Natural killer cell (primary cell): ENCODE measurements around the gene PLAAT1. TPM values are rescaled to one million over a fixed set of nuclear protein-coding genes. Genes with fewer than 3 reads are reported as not detected.

Source experiments
- ATAC-seq, 3 donors: fragments of 150-1000 bp in 2 of 3; fragments of 200-7000 bp in 1 of 3; cut with Tn5 transposase; 1 replicate in 1 of 3; 2 replicates in 2 of 3; pipeline ENCODE4 v1.10.0; 2021; ENCODE audit warnings: mild to moderate bottlenecking in 2 of 3, moderate library complexity in 2 of 3
- DNase-seq, 2 donors: peaks; one replicate each; pipeline versions ENCODE4 v3.0.0 to v3.0.0-alpha.2; 2013 to 2021; ENCODE audit warnings: mixed read lengths in 1 of 2
- H3K27ac ChIP-seq: one replicate; pipeline ENCODE4 v1.5.1; 2013; ENCODE audit warnings: mild to moderate bottlenecking, low read length
- H3K27me3 ChIP-seq: one replicate; pipeline ENCODE4 v1.6.1; 2013; ENCODE audit warnings: low read length; ENCODE audit not compliant: control insufficient read depth, insufficient read depth
- H3K36me3 ChIP-seq: one replicate; pipeline ENCODE4 v1.6.1; 2013; ENCODE audit warnings: low read length; ENCODE audit not compliant: control insufficient read depth, insufficient read depth
- H3K4me1 ChIP-seq: one replicate; pipeline ENCODE4 v1.6.1; 2013; ENCODE audit warnings: low read length; ENCODE audit not compliant: control insufficient read depth, insufficient read depth
- H3K4me3 ChIP-seq: one replicate; pipeline ENCODE4 v1.5.1; 2013; ENCODE audit warnings: low read length
- H3K9me3 ChIP-seq: one replicate; pipeline ENCODE4 v1.6.1; 2013; ENCODE audit warnings: low read length; ENCODE audit not compliant: control insufficient read depth, insufficient read depth
- H3K27ac Mint-ChIP-seq, 2 donors: one replicate each; pipeline ENCODE4 v1.8.0; 2022; ENCODE audit warnings: mild to moderate bottlenecking in 2 of 2, mixed read lengths in 2 of 2, moderate library complexity in 1 of 2
- H3K27me3 Mint-ChIP-seq, 2 donors: one replicate each; pipeline ENCODE4 v1.8.0; 2022; ENCODE audit warnings: low read depth in 2 of 2, mixed read lengths in 2 of 2
- H3K36me3 Mint-ChIP-seq: one replicate; pipeline ENCODE4 v1.8.0; 2022; ENCODE audit warnings: mixed read lengths
- H3K4me1 Mint-ChIP-seq, 2 donors: one replicate each; pipeline ENCODE4 v1.8.0; 2022; ENCODE audit warnings: mixed read lengths in 2 of 2
- H3K4me3 Mint-ChIP-seq: one replicate; pipeline ENCODE4 v1.8.0; 2022; ENCODE audit warnings: mild to moderate bottlenecking, moderate library complexity, mixed read lengths
- H3K9me3 Mint-ChIP-seq, 2 donors: one replicate each; pipeline ENCODE4 v1.8.0; 2022; ENCODE audit warnings: mixed read lengths in 2 of 2
- CTCF ChIP-seq: fragments of 200-600 bp; IDR thresholded peaks from one replicate; pipeline ENCODE4 v1.8.0; 2022; ENCODE audit warnings: antibody characterized with exemption
- WGBS: methylation state at CpG from one replicate; pipeline ENCODE4 v1.1.7; 2013; ENCODE audit warnings: missing lambda C conversion rate; ENCODE audit not compliant: insufficient coverage; 5-methylcytosine and 5-hydroxymethylcytosine counted together
- intact Hi-C: fragments of 100-400 bp; cut with micrococcal nuclease; formaldehyde crosslinking; loops from one replicate; pipeline ENCODE4 v1.14.2; 2022
- total RNA-seq, 4 donors: library from RNA; stranded (reverse); fragments of 120-200 nt in 1 of 4; gene quantifications; one replicate each; pipeline versions ENCODE4 v1.2.3 to v1.2.4, GENCODE V29; 2013 to 2022

PLAAT1 gene
- total RNA-seq, 3 donors from 2014 or later (not counting 1 experiment from before 2014, with no cell fraction given), result not detected

DNA sequence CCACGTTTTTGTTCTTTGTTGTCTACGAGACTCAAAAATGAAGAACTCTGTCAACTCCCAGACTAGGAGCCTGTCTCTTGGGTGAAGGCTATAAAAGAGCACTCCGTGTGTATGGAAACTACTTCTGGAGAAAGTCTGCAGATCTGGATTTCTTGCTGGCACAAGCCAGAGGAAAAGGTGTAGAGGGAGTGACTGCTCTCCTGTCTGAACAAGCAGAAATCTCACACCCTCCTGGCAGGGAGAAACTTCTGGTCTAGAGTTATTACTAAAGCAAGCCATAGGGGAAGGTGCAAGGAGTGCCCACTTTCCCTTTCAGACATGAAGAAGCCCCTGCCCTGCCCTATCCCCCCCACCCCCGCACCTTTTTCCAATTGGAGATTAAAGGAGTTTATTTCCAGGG lies 9.5 kb downstream of the PLAAT1 start:
- Mint-ChIP-seq H3K27me3 (no peaks in the 10 kb centered on the region), H3K36me3 (peaks cover 16% of the 10 kb centered on the region), H3K27ac (no peak overlapping the region), H3K9me3 (peaks cover 17 to 30% of the 10 kb centered on the region in 2 donors), H3K4me3 (no peak overlapping the region), H3K4me1 (no peaks in the 10 kb centered on the region)
- no peak for TF ChIP-seq CTCF
- Histone ChIP-seq H3K36me3 (no peaks in the 10 kb centered on the region), H3K4me1 (no peaks in the 10 kb centered on the region), H3K9me3 (peaks cover 5% of the 10 kb centered on the region), H3K27me3 (no peaks in the 10 kb centered on the region), H3K27ac (no peak overlapping the region), H3K4me3 (no peak overlapping the region)
- DNase-seq, result no peak
- intact Hi-C loops, result no loop called here
- 85% methylated on average over 3 of the region's 4 CpGs for WGBS
- ATAC-seq, result no peak

- TF ChIP-seq CTCF, result no peak
- Histone ChIP-seq H3K4me1 (no peaks in the 10 kb centered on the region), H3K36me3 (no peaks in the 10 kb centered on the region), H3K4me3 (no peak overlapping the region), H3K27ac (no peak overlapping the region), H3K27me3 (no peaks in the 10 kb centered on the region), H3K9me3 (peaks cover 5% of the 10 kb centered on the region)
- ATAC-seq, result no peak
- Mint-ChIP-seq H3K9me3 (peaks cover 9 to 14% of the 10 kb centered on the region in 2 donors), H3K27ac (no peak overlapping the region), H3K4me1 (no peaks in the 10 kb centered on the region), H3K27me3 (no peaks in the 10 kb centered on the region), H3K36me3 (peaks cover 12% of the 10 kb centered on the region), H3K4me3 (no peak overlapping the region)
- intact Hi-C loops, result no loop called here
- WGBS, result no CpG with 5 or more reads among the region's 3 CpGs
- no peak for DNase-seq
These were observed 13.1 kb downstream of the PLAAT1 start for GRCh38 chr3:193253986-193254660.

DNA sequence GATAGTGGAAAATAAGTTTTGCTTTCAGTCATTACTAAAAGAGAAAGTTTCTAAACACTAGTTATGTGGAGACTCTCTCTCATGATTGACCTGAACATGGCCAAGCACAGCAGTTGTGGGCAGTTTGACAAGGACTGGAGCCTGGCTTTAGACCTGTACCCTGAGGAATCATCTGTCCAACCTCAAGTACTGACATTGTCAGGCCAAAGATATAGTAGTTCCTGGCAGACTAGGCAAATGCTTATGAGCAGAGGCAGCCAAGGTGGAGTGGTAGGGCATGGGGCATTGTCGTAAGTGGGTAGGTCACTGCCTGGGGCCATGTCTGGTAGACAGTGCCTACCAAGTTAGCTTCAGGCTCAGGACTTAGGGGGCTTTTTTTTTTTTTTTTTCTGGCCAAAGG lies 20.9 kb downstream of the PLAAT1 start:
- 100% methylated on average over 1 of the region's 1 CpG for whole genome bisulfite sequencing
- Histone ChIP-seq H3K27ac (no peak overlapping the region), H3K36me3 (no peaks in the 10 kb centered on the region), H3K9me3 (no peaks in the 10 kb centered on the region), H3K4me3 (no peak overlapping the region), H3K4me1 (no peaks in the 10 kb centered on the region), H3K27me3 (no peaks in the 10 kb centered on the region)
- Mint-ChIP-seq H3K9me3 (no peaks in the 10 kb centered on the region), H3K27ac (no peak overlapping the region), H3K4me3 (no peak overlapping the region), H3K27me3 (no peaks in the 10 kb centered on the region), H3K36me3 (no peaks in the 10 kb centered on the region), H3K4me1 (no peaks in the 10 kb centered on the region)
- no peak for ATAC-seq
- intact Hi-C loops, result no loop called here
- no peak for DNase-seq
- TF ChIP-seq CTCF, result no peak

DNA sequence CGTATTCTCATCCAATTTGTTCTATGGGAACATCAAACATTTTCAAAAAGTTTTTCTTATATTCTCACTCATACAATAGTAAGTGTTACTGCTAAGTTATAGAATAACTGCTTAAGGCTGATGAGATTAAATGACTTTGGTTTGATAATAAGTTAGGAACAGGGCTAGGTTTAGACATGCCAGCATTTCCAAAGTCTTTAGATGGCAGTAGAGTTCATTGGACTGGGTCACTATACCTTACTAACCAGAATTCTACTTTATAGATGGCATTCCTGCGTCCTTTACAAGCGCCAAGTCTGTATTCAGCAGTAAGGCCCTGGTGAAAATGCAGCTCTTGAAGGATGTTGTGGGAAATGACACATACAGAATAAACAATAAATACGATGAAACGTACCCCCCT lies 21.7 kb downstream of the PLAAT1 start:
- intact Hi-C loops, result no loop called here
- no peaks in the 10 kb centered on the region for H3K9me3 Mint-ChIP-seq
- Histone ChIP-seq H3K27me3 (no peaks in the 10 kb centered on the region), H3K9me3 (no peaks in the 10 kb centered on the region), H3K4me1 (no peaks in the 10 kb centered on the region), H3K27ac (no peak overlapping the region), H3K36me3 (no peaks in the 10 kb centered on the region), H3K4me3 (no peak overlapping the region)
- no peaks in the 10 kb centered on the region for H3K4me1 Mint-ChIP-seq
- no peak for TF ChIP-seq CTCF
- H3K27me3 Mint-ChIP-seq, result no peaks in the 10 kb centered on the region
- H3K4me3 Mint-ChIP-seq, result no peak overlapping the region
- ATAC-seq, result no peak
- no peaks in the 10 kb centered on the region for H3K36me3 Mint-ChIP-seq
- DNase-seq, result no peak
- no peak overlapping the region for H3K27ac Mint-ChIP-seq
- no CpG with 5 or more reads among the region's 5 CpGs for whole genome bisulfite sequencing
